Temporal lobe (tissue), 1 donor: ENCODE results near the gene BNIP5. TPM values are rescaled to one million over a fixed set of nuclear protein-coding genes. Genes with fewer than 3 reads are reported as not detected.

ENCODE experiments used
- total RNA-seq: library from RNA; depleted of rRNA; stranded (reverse); fragments of >200 nt; gene quantifications from one replicate; pipeline ENCODE4 v1.2.3, GENCODE V29; 2014

BNIP5 gene
- total RNA-seq, 1 donor from 2014 or later = 0.25 TPM

Other genes starting within 250 kb of the BNIP5 start
- 1.2 TPM for gene MAPK13, start 206.4 kb downstream of the BNIP5 start, total RNA-seq
- 20.4 TPM for gene BRPF3, start 140.1 kb downstream of the BNIP5 start, total RNA-seq
- gene PNPLA1, start 66.8 kb downstream of the BNIP5 start, total RNA-seq = 0.25 TPM
- gene ETV7, start 50.8 kb upstream of the BNIP5 start, total RNA-seq = not detected
- gene PXT1, start 106.0 kb upstream of the BNIP5 start, total RNA-seq = not detected
- gene KCTD20, start 106.1 kb upstream of the BNIP5 start, total RNA-seq = 59.7 TPM
- 12.3 TPM for gene STK38, start 210.6 kb upstream of the BNIP5 start, total RNA-seq